Liver (tissue), 3 donors: ENCODE data around the gene PPM1E.

ENCODE experiments used
- CTCF ChIP-seq: fragments of 150-350 bp; IDR thresholded peaks from 2 replicates; pipeline ENCODE4 v1.5.1; 2017; ENCODE audit warnings: improper control_type of control experiment, low read depth, low read length; ENCODE audit not compliant: missing input control
- FOXA1 ChIP-seq: IDR thresholded peaks from 2 replicates; pipeline ENCODE4 v1.6.1; 2016; ENCODE audit warnings: antibody characterized with exemption
- HNF4A ChIP-seq, 2 donors: conservative IDR thresholded peaks; 2 replicates each; pipeline ENCODE4 v1.6.1; 2016; ENCODE audit warnings: antibody characterized with exemption in 2 of 2, mild to moderate bottlenecking in 2 of 2
- HNF4G ChIP-seq: IDR thresholded peaks from 2 replicates; pipeline ENCODE4 v1.6.1; 2016; ENCODE audit warnings: antibody characterized with exemption
- JUND ChIP-seq, 2 donors: IDR thresholded peaks; 2 replicates each; pipeline ENCODE4 v1.6.1; 2016; ENCODE audit warnings: antibody characterized with exemption in 2 of 2
- MAX ChIP-seq: IDR thresholded peaks from 2 replicates; pipeline ENCODE4 v1.6.1; 2016; ENCODE audit warnings: antibody characterized with exemption
- NR2F2 ChIP-seq: IDR thresholded peaks from 2 replicates; pipeline ENCODE4 v1.6.1; 2016; ENCODE audit warnings: antibody characterized with exemption
- RAD21 ChIP-seq, 2 donors: IDR thresholded peaks; 2 replicates each; pipeline ENCODE4 v1.6.1; 2016; ENCODE audit warnings: antibody characterized with exemption in 2 of 2, mild to moderate bottlenecking in 2 of 2
- REST ChIP-seq: IDR thresholded peaks from 2 replicates; pipeline ENCODE4 v1.6.1; 2016; ENCODE audit warnings: antibody characterized with exemption, mild to moderate bottlenecking
- RXRA ChIP-seq, 2 donors: IDR thresholded peaks; 2 replicates each; pipeline ENCODE4 v1.6.1; 2017 to 2018; ENCODE audit warnings: antibody characterized with exemption in 2 of 2, mild to moderate bottlenecking in 1 of 2
- SP1 ChIP-seq: IDR thresholded peaks from 2 replicates; pipeline ENCODE4 v1.6.1; 2018; ENCODE audit warnings: antibody characterized with exemption, mild to moderate bottlenecking
- TAF1 ChIP-seq: conservative IDR thresholded peaks from 2 replicates; pipeline ENCODE4 v1.6.1; 2016; ENCODE audit warnings: antibody characterized with exemption, mild to moderate bottlenecking
- YY1 ChIP-seq: IDR thresholded peaks from 2 replicates; pipeline ENCODE4 v1.6.1; 2016; ENCODE audit warnings: antibody characterized with exemption, mild to moderate bottlenecking
- ZBTB33 ChIP-seq: IDR thresholded peaks from 2 replicates; pipeline ENCODE4 v1.6.1; 2016; ENCODE audit warnings: antibody characterized with exemption
- donor health status: healthy.
- donor health status: healthy.

- TF ChIP-seq CTCF (no peak), SP1 (no peak), NR2F2 (no peak), RAD21 (IDR thresholded peaks at IDR 0.05) (no peak), HNF4A (conservative IDR thresholded peaks at IDR 0.05) (no peak), TAF1 (no peak), RXRA (IDR thresholded peaks at IDR 0.05) (no peak), REST (no peak), MAX (no peak), ZBTB33 (no peak), YY1 (no peak), JUND (IDR thresholded peaks at IDR 0.05) (no peak), HNF4G (no peak), FOXA1 (no peak)
These were observed 234.0 kb downstream of the PPM1E start for GRCh38 chr17:58989629-58990028.
